ENCODE measurements around the gene FOXP1. TPM values are rescaled to one million over a fixed set of nuclear protein-coding genes. Genes with fewer than 3 reads are reported as not detected.

FOXP1 gene
- total RNA-seq, 4 donors from 2014 or later: 181 to 225 (median 205) TPM

- no peaks in the 10 kb centered on the region for H3K9me3 ChIP-seq
- intact Hi-C loops (cut with DNase I): no loop called here
- H3K27me3 ChIP-seq: no peaks in the 10 kb centered on the region
- TF ChIP-seq POLR2AphosphoS5 (IDR thresholded peaks at IDR 0.05): no peak
- TF ChIP-seq POLR2A (IDR thresholded peaks at IDR 0.05; ENCODE audit: low read depth): no peak
- no peak for TF ChIP-seq EP300 (IDR thresholded peaks at IDR 0.05)
- no peak for TF ChIP-seq CTCF (IDR thresholded peaks at IDR 0.05)
- DNase-seq (ENCODE audit: extremely low spot score): peak; percentile 53
- no peak overlapping the region for H3K27ac ChIP-seq (replicated peaks in 1 of 4)
- 76% methylated on average over 4 of the region's 4 CpGs for WGBS
- H3K4me1 ChIP-seq: peaks cover 23 to 93% (median 55%) of the 10 kb centered on the region in 4 donors
- H3K4me3 ChIP-seq: no peak overlapping the region
- no peaks in the 10 kb centered on the region for H3K36me3 ChIP-seq
Observed at GRCh38 chr3:71451060-71451459, 132.5 kb downstream of the FOXP1 start.

- WGBS: 94% methylated on average over 6 of the region's 6 CpGs
Observed at GRCh38 chr3:71450162-71450561, 133.4 kb downstream of the FOXP1 start.

GRCh38 chr3:71447803-71448202 is 135.7 kb downstream of the FOXP1 start:
- WGBS: 77% methylated on average over 5 of the region's 5 CpGs
- Histone ChIP-seq H3K4me3 (no peak overlapping the region), H3K9me3 (no peaks in the 10 kb centered on the region), H3K4me1 (peaks cover 40 to 85% (median 66%) of the 10 kb centered on the region in 4 donors), H3K27me3 (no peaks in the 10 kb centered on the region), H3K27ac (replicated peaks in 1 of 4) (no peak overlapping the region), H3K36me3 (no peaks in the 10 kb centered on the region)
- TF ChIP-seq EP300 (IDR thresholded peaks at IDR 0.05) (no peak), POLR2AphosphoS5 (IDR thresholded peaks at IDR 0.05) (no peak), POLR2A (IDR thresholded peaks at IDR 0.05; ENCODE audit: low read depth) (no peak), CTCF (IDR thresholded peaks at IDR 0.05) (no peak)
- no peak for DNase-seq (ENCODE audit: extremely low spot score)
- intact Hi-C loops (cut with DNase I): no loop called here

More at GRCh38 chr3:71450162-71450561, 133.4 kb downstream of the FOXP1 start:
- intact Hi-C loops (cut with DNase I): no loop called here
- Histone ChIP-seq H3K27me3 (no peaks in the 10 kb centered on the region), H3K36me3 (no peaks in the 10 kb centered on the region), H3K4me1 (peaks cover 23 to 88% (median 54%) of the 10 kb centered on the region in 4 donors), H3K4me3 (no peak overlapping the region), H3K9me3 (no peaks in the 10 kb centered on the region), H3K27ac (replicated peaks in 1 of 4) (no peak overlapping the region)
- no peak for DNase-seq (ENCODE audit: extremely low spot score)
- TF ChIP-seq POLR2A (IDR thresholded peaks at IDR 0.05; ENCODE audit: low read depth): no peak
- no peak for TF ChIP-seq EP300 (IDR thresholded peaks at IDR 0.05)
- TF ChIP-seq POLR2AphosphoS5 (IDR thresholded peaks at IDR 0.05): no peak
- no peak for TF ChIP-seq CTCF (IDR thresholded peaks at IDR 0.05)

- Histone ChIP-seq H3K27ac (replicated peaks in 1 of 4) (no peak overlapping the region), H3K4me1 (peaks cover 40 to 85% (median 66%) of the 10 kb centered on the region in 4 donors), H3K4me3 (no peak overlapping the region), H3K9me3 (no peaks in the 10 kb centered on the region), H3K27me3 (no peaks in the 10 kb centered on the region), H3K36me3 (no peaks in the 10 kb centered on the region)
- intact Hi-C loops (cut with DNase I): no loop called here
- WGBS: 95% methylated on average over 2 of the region's 2 CpGs
- no peak for DNase-seq (ENCODE audit: extremely low spot score)
- TF ChIP-seq POLR2A (IDR thresholded peaks at IDR 0.05; ENCODE audit: low read depth): no peak
- TF ChIP-seq CTCF (IDR thresholded peaks at IDR 0.05): no peak
Observed at GRCh38 chr3:71447197-71447596, 136.3 kb downstream of the FOXP1 start.

- TF ChIP-seq EP300 (IDR thresholded peaks at IDR 0.05): no peak
- TF ChIP-seq POLR2A (IDR thresholded peaks at IDR 0.05; ENCODE audit: low read depth): no peak
- TF ChIP-seq POLR2AphosphoS5 (IDR thresholded peaks at IDR 0.05): no peak
- no peak for TF ChIP-seq CTCF (IDR thresholded peaks at IDR 0.05)
Observed at GRCh38 chr3:71446734-71447133, 136.8 kb downstream of the FOXP1 start.

More at GRCh38 chr3:71446734-71447133, 136.8 kb downstream of the FOXP1 start:
- Histone ChIP-seq H3K4me1 (peaks cover 42 to 87% (median 70%) of the 10 kb centered on the region in 4 donors), H3K27ac (replicated peaks in 1 of 4) (no peak overlapping the region), H3K9me3 (no peaks in the 10 kb centered on the region), H3K27me3 (no peaks in the 10 kb centered on the region), H3K36me3 (no peaks in the 10 kb centered on the region), H3K4me3 (no peak overlapping the region)
- 91% methylated on average over 1 of the region's 1 CpG for WGBS
- no peak for DNase-seq (ENCODE audit: extremely low spot score)
- intact Hi-C loops (cut with DNase I): no loop called here

Data from esophagus muscularis mucosa (tissue), 4 donors.